Mesothelial cell of epicardium (in vitro differentiated cells): ENCODE results near the gene CALR3. TPM values are rescaled to one million over a fixed set of nuclear protein-coding genes. Genes with fewer than 3 reads are reported as not detected.
"Not testable (repeated sequence)": the region's sequence is repeated elsewhere in the genome, so short reads cannot be mapped to it uniquely, and the experiment has no call there.

ENCODE experiments used
- DNase-seq, 2 experiments: peaks; one replicate each; pipeline ENCODE4 v3.0.0; 2021; ENCODE audit warnings: low spot score in 2 of 2; ENCODE audit not compliant: unreplicated experiment in 2 of 2
- H3K27ac Mint-ChIP-seq: 2 replicates; pipeline ENCODE4 v1.8.0; 2021; ENCODE audit warnings: mixed read lengths
- H3K27me3 Mint-ChIP-seq: 2 replicates; pipeline ENCODE4 v1.8.0; 2021; ENCODE audit warnings: low read depth, mixed read lengths
- H3K36me3 Mint-ChIP-seq: 2 replicates; pipeline ENCODE4 v1.8.0; 2021; ENCODE audit warnings: mixed read lengths
- H3K4me1 Mint-ChIP-seq: 2 replicates; pipeline ENCODE4 v1.8.0; 2021; ENCODE audit warnings: mixed read lengths
- H3K4me3 Mint-ChIP-seq: 2 replicates; pipeline ENCODE4 v1.8.0; 2021; ENCODE audit warnings: mild to moderate bottlenecking, moderate library complexity, mixed read lengths
- H3K9me3 Mint-ChIP-seq: 2 replicates; pipeline ENCODE4 v1.8.0; 2021; ENCODE audit warnings: mixed read lengths
- total RNA-seq: library from RNA; stranded (reverse); gene quantifications from 3 replicates; pipeline ENCODE4 v1.2.1, GENCODE V29; 2021
- TF ChIP-seq, protein P1 (sequence below): fragments of 200-600 bp; sonication (generic); IDR thresholded peaks from one replicate; pipeline ENCODE4 v1.5.0; 2021; ENCODE audit warnings: antibody characterized with exemption; ENCODE audit not compliant: unreplicated experiment

Gene CALR3
- total RNA-seq, 1 donor from 2014 or later, result not detected

- Mint-ChIP-seq H3K36me3 (peaks cover 6% of the 10 kb centered on the region), H3K4me3 (peak overlapping the region; percentile 94), H3K27ac (peak overlapping the region; percentile 91), H3K4me1 (peaks cover 20% of the 10 kb centered on the region), H3K9me3 (no peaks in the 10 kb centered on the region), H3K27me3 (no peaks in the 10 kb centered on the region)
- no peak for DNase-seq
- TF ChIP-seq, protein P1, sequence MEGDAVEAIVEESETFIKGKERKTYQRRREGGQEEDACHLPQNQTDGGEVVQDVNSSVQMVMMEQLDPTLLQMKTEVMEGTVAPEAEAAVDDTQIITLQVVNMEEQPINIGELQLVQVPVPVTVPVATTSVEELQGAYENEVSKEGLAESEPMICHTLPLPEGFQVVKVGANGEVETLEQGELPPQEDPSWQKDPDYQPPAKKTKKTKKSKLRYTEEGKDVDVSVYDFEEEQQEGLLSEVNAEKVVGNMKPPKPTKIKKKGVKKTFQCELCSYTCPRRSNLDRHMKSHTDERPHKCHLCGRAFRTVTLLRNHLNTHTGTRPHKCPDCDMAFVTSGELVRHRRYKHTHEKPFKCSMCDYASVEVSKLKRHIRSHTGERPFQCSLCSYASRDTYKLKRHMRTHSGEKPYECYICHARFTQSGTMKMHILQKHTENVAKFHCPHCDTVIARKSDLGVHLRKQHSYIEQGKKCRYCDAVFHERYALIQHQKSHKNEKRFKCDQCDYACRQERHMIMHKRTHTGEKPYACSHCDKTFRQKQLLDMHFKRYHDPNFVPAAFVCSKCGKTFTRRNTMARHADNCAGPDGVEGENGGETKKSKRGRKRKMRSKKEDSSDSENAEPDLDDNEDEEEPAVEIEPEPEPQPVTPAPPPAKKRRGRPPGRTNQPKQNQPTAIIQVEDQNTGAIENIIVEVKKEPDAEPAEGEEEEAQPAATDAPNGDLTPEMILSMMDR, result no peak
Observed at GRCh38 chr19:16496613-16496983, 631 bp upstream of the CALR3 start.

DNA sequence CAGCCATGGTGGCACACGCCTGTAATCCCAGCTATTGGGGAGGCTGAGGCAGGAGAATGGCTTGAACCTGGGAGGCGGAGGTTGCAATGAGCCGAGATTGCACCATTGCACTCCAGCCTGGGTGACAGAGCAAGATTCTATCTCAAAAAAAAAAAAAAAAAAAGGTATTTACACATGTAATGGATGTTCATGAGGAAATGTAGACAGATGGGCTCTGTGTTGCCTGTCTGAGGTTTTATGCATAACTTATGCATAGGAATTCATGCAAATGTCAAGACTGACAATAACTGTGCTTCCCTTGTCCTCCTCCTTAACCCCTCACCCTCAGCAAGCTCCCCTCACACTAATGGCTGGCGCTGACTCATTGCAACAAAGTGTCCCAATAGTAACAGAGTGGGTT lies 9.5 kb downstream of the CALR3 start:
- H3K36me3 Mint-ChIP-seq, result not testable (repeated sequence)

DNA sequence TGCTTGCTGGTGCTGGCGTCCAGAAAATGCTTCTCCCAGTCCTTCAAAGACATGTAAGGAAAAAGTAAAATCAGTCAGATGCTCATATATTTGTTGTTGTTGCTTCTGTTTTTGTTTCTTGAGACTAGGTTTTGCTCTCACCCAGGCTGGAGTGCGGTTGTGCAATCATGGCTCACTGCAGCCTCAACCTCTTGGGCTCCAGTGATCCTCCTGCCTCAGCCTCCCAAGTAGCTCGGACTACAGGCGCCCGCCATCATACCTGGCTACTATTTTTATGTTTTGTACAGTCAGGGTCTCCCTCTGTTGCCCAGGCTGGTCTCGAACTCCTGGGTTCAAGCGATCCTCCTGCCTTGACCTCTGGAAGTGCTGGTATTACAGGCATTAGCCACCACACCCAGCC lies 13.2 kb downstream of the CALR3 start:
- Mint-ChIP-seq H3K4me3 (no peak overlapping the region), H3K4me1 (no peaks in the 10 kb centered on the region), H3K36me3 (no peaks in the 10 kb centered on the region), H3K9me3 (no peaks in the 10 kb centered on the region), H3K27ac (no peak overlapping the region), H3K27me3 (no peaks in the 10 kb centered on the region)
- TF ChIP-seq, protein P1, result no peak
- no peak for DNase-seq

More for the DNA sequence above, 9.5 kb downstream of the CALR3 start:
- H3K4me3 Mint-ChIP-seq, H3K9me3 Mint-ChIP-seq, H3K27me3 Mint-ChIP-seq, H3K27ac Mint-ChIP-seq, DNase-seq, H3K4me1 Mint-ChIP-seq: not testable (repeated sequence)

DNA sequence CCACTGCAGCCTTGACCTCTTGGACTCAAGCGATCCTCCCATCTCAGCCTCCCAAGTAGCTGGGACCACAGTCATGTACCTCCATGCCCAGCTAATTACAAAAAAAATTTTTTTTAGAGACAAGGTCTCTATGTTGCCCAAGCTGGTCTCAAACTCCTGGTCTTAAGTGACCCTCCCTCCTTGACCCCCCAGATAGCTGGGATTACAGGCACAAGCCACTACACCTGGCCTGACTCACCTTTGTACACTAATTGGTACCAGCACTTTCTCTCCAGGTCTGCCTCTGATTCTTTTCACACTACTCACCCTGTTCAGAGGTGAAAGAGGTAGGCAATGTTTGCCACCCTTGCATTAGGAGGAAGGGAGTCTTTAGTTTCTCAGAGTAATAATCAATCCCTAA lies 18.7 kb downstream of the CALR3 start:
- H3K27ac Mint-ChIP-seq, result no peak overlapping the region
- H3K9me3 Mint-ChIP-seq, result no peaks in the 10 kb centered on the region
- H3K36me3 Mint-ChIP-seq, result no peaks in the 10 kb centered on the region
- TF ChIP-seq, protein P1, result no peak
- no peak for DNase-seq
- H3K4me1 Mint-ChIP-seq, result peaks cover 4% of the 10 kb centered on the region
- no peaks in the 10 kb centered on the region for H3K27me3 Mint-ChIP-seq
- H3K4me3 Mint-ChIP-seq, result no peak overlapping the region

DNA sequence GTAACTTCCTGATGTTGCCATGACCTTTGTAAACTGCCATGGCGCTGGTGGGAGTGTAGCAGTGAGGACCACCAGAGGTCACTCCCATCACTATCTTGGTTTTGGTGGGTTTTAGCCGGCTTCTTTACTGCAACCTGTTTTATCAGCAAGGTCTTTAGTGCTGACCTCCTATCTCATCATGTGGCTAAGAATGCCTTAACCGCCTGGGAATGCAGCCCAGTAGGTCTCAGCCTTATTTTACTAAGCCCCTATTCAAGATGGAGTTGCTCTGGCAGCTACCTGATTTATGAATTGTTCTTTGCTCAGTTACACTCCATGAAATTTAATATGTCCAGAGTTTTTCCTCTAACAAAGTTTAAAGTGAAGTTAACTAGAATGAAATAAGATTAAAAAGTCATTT lies 19.6 kb downstream of the CALR3 start:
- no peak overlapping the region for H3K4me3 Mint-ChIP-seq
- no peaks in the 10 kb centered on the region for H3K9me3 Mint-ChIP-seq
- no peaks in the 10 kb centered on the region for H3K27me3 Mint-ChIP-seq
- H3K27ac Mint-ChIP-seq, result peak overlapping the region; percentile 30
- H3K36me3 Mint-ChIP-seq, result no peaks in the 10 kb centered on the region
- TF ChIP-seq, protein P1, result no peak
- DNase-seq, result no peak
- H3K4me1 Mint-ChIP-seq, result peaks cover 4% of the 10 kb centered on the region

- no peaks in the 10 kb centered on the region for H3K36me3 Mint-ChIP-seq
- H3K27me3 Mint-ChIP-seq, result no peaks in the 10 kb centered on the region
- H3K4me3 Mint-ChIP-seq, result no peak overlapping the region
- H3K27ac Mint-ChIP-seq, result no peak overlapping the region
- H3K9me3 Mint-ChIP-seq, result no peaks in the 10 kb centered on the region
- TF ChIP-seq, protein P1, result no peak
- no peak for DNase-seq
- H3K4me1 Mint-ChIP-seq, result peaks cover 26% of the 10 kb centered on the region
Observed at GRCh38 chr19:16473875-16474392, 22.0 kb downstream of the CALR3 start.
